Activated CD4-positive, alpha-beta T cell treated with anti-CD3 and anti-CD28 coated beads for 1 hour (primary cell): ENCODE results near the gene FAM120A.

ENCODE experiments used
- DNase-seq: peaks from one replicate; pipeline ENCODE4 v3.0.0-alpha.2; 2020

Gene FAM120A

DNA sequence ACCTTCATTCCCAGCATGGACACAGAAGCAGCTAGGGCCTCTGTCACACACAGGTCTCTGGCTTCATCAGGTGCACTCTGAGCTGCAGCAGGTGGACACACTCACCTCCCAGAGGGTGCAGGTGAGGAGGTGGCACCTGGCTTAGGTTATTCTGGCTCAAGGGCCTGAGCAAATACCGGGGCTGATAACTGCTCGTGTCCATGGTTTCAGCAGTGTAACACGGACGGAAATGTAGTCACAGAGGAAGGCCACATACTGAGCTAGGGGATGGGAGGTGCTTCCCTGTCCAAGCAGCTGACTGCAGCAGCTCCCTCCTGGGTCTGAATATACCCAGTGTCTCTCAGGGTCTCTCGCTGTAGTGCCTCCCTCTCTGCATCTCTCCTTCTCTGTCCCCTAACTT, 130.6 kb downstream of the FAM120A start:
- no peak for DNase-seq

GRCh38 chr9:93582550-93582949, 131.1 kb downstream of the FAM120A start:
- DNase-seq, result no peak

DNA sequence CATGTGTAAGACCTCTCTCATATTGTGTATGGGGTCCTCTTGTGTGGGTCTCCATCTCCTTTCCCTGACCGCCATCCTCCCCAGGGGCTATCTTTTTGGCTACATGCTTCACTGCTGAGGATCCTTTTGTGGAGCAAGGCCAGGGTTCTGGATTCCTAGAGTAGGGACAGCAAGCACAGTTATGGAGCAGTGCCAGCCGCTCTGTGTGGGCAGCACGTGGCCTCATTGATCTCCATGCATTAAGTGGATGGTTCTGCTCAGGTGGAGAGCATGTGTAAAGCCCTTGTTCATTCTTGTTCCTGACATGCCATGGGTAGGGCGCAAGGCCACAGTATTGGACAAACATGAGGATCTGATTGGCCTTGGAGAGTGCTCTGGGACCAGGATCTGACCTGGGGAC, 133.8 kb downstream of the FAM120A start:
- no peak for DNase-seq

DNA sequence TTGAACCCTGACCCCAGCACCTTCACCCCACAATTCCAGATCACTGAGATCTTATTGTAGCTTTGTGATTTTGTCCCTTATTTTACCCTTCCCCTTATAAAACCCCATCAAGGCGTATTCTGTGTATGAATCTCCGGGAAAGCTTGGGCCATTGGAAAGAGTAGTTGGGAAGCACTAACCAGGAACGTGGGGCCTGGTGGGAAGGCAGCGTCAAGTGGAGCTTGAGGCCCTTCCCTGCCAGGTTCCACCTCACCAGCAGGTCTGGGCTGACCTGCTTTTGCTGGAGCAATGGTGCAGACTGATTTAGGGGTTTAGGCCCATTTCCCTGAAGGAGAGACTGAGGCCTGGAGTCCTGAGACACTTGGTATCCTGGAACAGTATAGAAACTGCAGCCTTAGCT, 134.2 kb downstream of the FAM120A start:
- no peak for DNase-seq

DNA sequence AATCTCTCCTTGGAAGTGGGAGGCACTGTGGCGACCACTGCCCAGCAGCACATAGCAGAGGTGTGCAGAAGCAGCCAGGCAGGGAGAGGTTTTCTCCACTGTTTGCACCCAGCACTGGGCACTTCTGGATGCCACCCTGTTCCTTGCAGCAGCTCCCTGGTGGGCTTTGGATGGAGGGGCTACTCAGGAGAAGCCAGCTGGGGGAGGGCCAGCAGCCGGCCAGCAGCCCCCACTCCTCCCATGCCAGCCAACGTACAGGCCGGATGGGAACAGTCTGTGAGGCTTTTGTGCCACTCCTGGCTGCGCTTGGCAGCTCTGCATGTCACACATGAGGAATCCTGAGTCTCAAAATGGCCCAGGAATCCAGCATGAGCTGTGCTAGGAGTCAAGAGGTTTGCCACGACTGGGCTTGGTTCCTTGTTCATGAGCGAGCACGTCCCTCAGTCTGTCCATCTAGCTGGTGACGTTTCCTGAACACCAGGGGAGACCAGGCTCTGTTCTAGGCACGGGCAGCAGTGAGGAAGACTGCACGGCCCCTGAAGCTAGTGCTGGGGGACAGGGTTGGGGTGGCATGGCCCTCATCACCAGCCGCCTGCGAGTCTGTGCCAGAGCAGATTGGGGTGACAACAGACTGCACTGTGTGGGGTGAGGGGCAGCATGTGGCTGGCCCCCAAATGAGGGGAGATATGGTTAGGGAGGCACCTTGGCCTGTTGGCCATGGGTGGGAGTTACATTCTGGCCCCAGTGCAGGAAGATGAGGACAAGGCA, 135.0 kb downstream of the FAM120A start:
- DNase-seq, result no peak

- no peak for DNase-seq
These were observed 135.8 kb downstream of the FAM120A start for GRCh38 chr9:93587284-93587650.

GRCh38 chr9:93587651-93588347, 136.3 kb downstream of the FAM120A start:
- no peak for DNase-seq

DNA sequence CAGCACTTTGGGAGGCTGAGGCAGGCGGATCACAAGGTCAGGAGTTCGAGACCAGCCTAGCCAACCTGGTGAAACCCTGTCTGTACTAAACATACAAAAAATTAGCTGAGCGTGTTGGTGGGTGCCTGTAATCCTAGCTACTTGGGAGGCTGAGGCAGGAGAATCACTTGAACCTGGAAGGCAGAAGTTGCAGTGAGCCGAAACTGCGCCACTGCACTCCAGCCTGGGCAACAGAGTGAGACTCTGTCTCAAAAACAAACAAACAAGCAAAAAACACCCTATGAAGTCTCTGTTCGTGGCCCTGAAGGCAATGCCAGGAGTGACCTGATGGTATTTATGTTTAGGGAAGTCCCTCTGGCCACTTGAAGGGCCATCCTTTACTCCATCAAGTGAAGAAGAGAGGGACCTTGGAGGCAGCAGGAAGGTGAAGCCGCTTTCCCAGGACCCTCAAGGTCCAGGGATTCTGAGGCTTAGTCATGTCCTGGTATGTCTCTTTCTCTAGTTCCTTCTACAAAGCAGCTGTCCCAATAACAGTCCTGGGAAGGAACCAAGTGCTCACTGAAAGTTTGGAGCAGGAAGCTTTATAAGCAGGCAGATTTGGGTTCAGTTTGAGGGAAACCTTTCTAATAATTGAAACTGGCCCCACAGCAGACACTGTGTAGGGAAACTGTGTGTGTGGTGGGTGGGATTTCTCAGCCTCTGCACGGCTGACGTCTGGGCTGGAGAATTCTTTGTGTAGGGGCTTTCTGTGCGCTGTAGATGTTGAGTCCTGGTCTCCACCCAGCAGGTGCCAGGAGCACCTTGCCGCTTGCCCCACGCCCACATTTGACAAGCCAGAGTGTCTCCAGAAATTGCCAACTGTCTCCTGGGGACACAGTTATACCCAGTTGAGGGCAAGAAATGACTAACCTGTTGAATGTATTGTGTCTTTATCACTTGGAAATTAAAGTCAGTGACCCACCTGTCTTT, 137.4 kb downstream of the FAM120A start:
- no peak for DNase-seq

- DNase-seq, result no peak
These were observed 138.2 kb downstream of the FAM120A start for GRCh38 chr9:93589688-93590087.

DNA sequence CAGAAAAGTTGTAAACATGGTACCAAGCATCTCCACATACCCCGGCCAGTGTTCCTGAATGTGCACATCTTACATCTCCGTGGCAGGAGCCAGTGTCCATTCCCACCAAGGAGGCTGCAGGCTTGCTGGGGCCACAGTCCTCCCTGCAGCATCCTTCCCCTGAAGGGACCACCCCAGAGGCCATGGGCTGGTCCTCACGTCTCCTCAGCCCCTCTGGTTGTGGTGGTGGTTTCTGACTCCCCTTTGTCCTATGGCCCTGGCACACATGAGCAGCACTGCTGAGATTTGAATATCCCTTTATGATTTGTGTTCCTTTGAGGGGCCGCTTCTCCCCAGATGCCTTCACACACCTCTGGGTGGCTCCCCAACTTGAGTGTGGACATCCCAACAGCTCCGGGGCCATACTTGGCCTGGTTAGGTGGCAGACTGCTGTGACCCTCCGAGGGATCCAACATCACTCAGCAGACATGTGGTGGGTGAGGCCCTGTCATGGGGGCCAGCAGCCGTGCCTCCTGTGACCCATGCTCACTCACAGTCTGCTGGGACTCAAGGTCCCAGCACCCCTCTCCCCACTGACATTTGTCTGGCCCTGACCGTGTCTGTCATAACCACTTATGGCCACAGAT, 139.2 kb downstream of the FAM120A start:
- no peak for DNase-seq

GRCh38 chr9:93591301-93592007, 140.0 kb downstream of the FAM120A start:
- no peak for DNase-seq

GRCh38 chr9:93592008-93592642, 140.6 kb downstream of the FAM120A start:
- DNase-seq, result no peak

GRCh38 chr9:93592643-93593021, 141.1 kb downstream of the FAM120A start:
- no peak for DNase-seq

GRCh38 chr9:93593144-93593658, 141.7 kb downstream of the FAM120A start:
- no peak for DNase-seq

GRCh38 chr9:93594041-93594756, 142.7 kb downstream of the FAM120A start:
- DNase-seq, result no peak

DNA sequence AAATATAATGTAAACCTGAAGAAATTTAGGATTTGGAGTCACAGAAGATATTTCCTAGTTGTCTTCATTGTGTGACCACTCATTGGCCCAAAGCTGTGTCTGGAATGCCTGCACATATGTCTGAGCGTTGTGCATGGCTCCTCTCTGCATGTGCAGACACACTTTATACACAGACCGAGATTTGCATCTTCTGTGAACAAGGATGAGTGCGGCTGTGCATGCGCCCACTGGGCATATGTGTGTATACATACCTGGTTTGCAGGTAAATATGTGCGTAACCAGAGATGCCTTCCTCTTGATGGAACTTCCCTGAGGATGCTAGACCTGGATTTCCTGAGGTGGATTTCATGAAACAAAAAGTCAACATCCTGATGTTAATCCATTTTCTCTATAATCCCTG, 144.0 kb downstream of the FAM120A start:
- DNase-seq, result no peak

DNA sequence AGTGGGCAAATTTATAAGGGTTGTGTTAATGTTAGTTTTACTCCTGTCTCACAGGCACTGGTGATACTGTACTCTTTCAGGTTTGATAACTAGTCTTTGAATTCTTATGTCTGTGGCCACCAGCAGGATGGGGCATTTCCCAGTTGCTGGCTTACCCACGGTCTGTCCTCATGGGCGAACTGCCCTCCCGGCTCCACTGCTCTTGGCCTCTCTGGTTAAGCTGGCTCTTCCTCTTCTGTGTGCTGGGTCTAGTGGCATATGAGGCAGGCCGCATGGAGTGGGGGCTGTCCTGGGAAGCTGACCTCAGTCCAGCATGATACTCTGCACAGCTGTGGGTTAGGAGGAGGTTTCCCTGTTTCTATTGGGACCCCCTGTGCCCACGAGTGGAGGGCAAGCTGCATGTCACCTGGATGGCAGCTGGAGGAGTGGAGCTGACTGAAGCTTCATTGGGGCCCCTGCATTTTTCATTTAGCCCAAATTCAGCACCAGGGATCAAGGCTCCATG, 144.4 kb downstream of the FAM120A start:
- no peak for DNase-seq

- no peak for DNase-seq
These were observed 144.9 kb downstream of the FAM120A start for GRCh38 chr9:93596399-93596798.

- DNase-seq, result no peak
These were observed 145.7 kb downstream of the FAM120A start for GRCh38 chr9:93597142-93597706.
